GM12872 (cell line): ENCODE results near the gene TNIP2.

Experiments used
- CTCF ChIP-seq: IDR thresholded peaks from 3 replicates; pipeline ENCODE4 v1.5.1; 2011; ENCODE audit warnings: low read depth, mild to moderate bottlenecking, low read length, moderate library complexity; ENCODE audit not compliant: insufficient read depth

TNIP2 gene

GRCh38 chr4:2757426-2757825 lies 1.3 kb upstream of the TNIP2 start:
- TF ChIP-seq CTCF = no peak

- TF ChIP-seq CTCF = no peak
These were observed 685 bp upstream of the TNIP2 start for GRCh38 chr4:2756691-2757350.

GRCh38 chr4:2754848-2755819 lies 1.0 kb downstream of the TNIP2 start:
- TF ChIP-seq CTCF = no peak

GRCh38 chr4:2753436-2753835 lies 2.7 kb downstream of the TNIP2 start:
- no peak for TF ChIP-seq CTCF

- TF ChIP-seq CTCF = no peak
These were observed 5.2 kb downstream of the TNIP2 start for GRCh38 chr4:2750719-2751605.

- TF ChIP-seq CTCF = no peak
These were observed 9.0 kb downstream of the TNIP2 start for GRCh38 chr4:2746891-2747695.
